Thyroid gland (tissue), 4 donors: ENCODE measurements around the gene TCIRG1. TPM values are rescaled to one million over a fixed set of nuclear protein-coding genes. Genes with fewer than 3 reads are reported as not detected.

ENCODE experiments used
- DNase-seq, 2 donors: peaks; one replicate each; pipeline ENCODE4 v3.0.0-alpha.2; 2019
- H3K27ac ChIP-seq, 3 donors: fragments of 200-600 bp; sonication (generic); 1 replicate in 2 of 3; 2 replicates in 1 of 3; pipeline ENCODE4 v1.5.1; 2016 to 2019; ENCODE audit warnings: mild to moderate bottlenecking in 1 of 3, moderate library complexity in 1 of 3
- H3K27me3 ChIP-seq: fragments of 200-600 bp; sonication (generic); one replicate; pipeline ENCODE4 v1.5.1; 2019
- H3K36me3 ChIP-seq, 2 donors: fragments of 200-600 bp; sonication (generic); one replicate each; pipeline ENCODE4 v1.5.1; 2016 to 2019
- H3K4me1 ChIP-seq, 2 donors: fragments of 200-600 bp; sonication (generic); one replicate each; pipeline ENCODE4 v1.5.1; 2017 to 2019
- H3K4me3 ChIP-seq, 3 donors: fragments of 200-600 bp; sonication (generic); replicated peaks in 1 of 3; 1 replicate in 2 of 3; 2 replicates in 1 of 3; pipeline ENCODE4 v1.5.1; 2016; ENCODE audit warnings: mild to moderate bottlenecking in 1 of 3
- H3K9me3 ChIP-seq: fragments of 200-600 bp; sonication (generic); one replicate; pipeline ENCODE4 v1.5.1; 2017
- CTCF ChIP-seq, 6 experiments: fragments of 200-600 bp in 3 of 6; fragments of 450-650 bp in 3 of 6; sonication (generic) in 3 of 6; IDR thresholded peaks; one replicate each; pipeline ENCODE4 v1.5.1; 2016 to 2019; ENCODE audit warnings: antibody characterized with exemption in 6 of 6, mild to moderate bottlenecking in 2 of 6, inconsistent platforms in 1 of 6, moderate library complexity in 1 of 6
- POLR2A ChIP-seq, 2 donors: fragments of 450-650 bp; IDR thresholded peaks; one replicate each; pipeline ENCODE4 v1.6.1; 2017; ENCODE audit warnings: antibody characterized with exemption in 2 of 2, mild to moderate bottlenecking in 2 of 2, moderate library complexity in 1 of 2
- WGBS, 2 donors: methylation state at CpG; one replicate each; pipeline ENCODE4 v1.1.5; 2017; 5-methylcytosine and 5-hydroxymethylcytosine counted together
- intact Hi-C: fragments of 100-400 bp; cut with DNase I; formaldehyde crosslinking; loops from one replicate; pipeline ENCODE4 v1.15.1; 2023
- total RNA-seq, 4 donors: library from RNA; depleted of rRNA; stranded (reverse); fragments of >200 nt; gene quantifications; one replicate each; pipeline ENCODE4 v1.2.3, GENCODE V29; 2016

The TCIRG1 gene
- total RNA-seq, 4 donors from 2014 or later = 74.8 to 141 (median 121) TPM

DNA sequence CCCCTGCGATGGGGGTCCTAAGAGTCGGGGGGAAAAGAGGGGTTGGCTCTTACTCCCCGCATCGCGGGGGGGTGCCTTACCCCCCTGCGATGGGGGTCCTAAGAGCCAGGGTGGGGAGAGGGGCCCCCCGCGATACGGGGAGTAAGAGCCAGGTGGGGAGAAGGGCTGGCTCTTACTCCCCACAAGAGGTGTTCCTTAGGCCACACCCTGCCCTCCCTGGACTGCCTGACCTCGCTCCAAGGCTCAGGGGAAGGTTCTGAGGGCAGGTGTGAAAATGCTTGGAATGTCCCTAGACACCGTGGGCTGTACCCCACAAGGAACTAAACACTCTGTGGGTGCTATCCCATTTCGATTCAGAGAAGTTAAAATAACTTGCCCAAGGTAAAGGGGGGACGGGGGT is 42.8 kb upstream of the TCIRG1 start:
- H3K9me3 ChIP-seq = no peaks in the 10 kb centered on the region
- TF ChIP-seq CTCF (IDR thresholded peaks at IDR 0.05) (no peak), POLR2A (IDR thresholded peaks at IDR 0.05) (no peak)
- no peak overlapping the region for H3K27ac ChIP-seq
- no peak for DNase-seq
- H3K36me3 ChIP-seq = no peaks in the 10 kb centered on the region
- no peak overlapping the region for H3K4me3 ChIP-seq
- H3K4me1 ChIP-seq = peaks cover 0 to 8% of the 10 kb centered on the region in 2 donors
- intact Hi-C loops = no loop called here
- H3K27me3 ChIP-seq = no peaks in the 10 kb centered on the region
- WGBS, 2 donors = 94 to 96% methylated on average over 9 to 11 of the region's 13 CpGs

DNA sequence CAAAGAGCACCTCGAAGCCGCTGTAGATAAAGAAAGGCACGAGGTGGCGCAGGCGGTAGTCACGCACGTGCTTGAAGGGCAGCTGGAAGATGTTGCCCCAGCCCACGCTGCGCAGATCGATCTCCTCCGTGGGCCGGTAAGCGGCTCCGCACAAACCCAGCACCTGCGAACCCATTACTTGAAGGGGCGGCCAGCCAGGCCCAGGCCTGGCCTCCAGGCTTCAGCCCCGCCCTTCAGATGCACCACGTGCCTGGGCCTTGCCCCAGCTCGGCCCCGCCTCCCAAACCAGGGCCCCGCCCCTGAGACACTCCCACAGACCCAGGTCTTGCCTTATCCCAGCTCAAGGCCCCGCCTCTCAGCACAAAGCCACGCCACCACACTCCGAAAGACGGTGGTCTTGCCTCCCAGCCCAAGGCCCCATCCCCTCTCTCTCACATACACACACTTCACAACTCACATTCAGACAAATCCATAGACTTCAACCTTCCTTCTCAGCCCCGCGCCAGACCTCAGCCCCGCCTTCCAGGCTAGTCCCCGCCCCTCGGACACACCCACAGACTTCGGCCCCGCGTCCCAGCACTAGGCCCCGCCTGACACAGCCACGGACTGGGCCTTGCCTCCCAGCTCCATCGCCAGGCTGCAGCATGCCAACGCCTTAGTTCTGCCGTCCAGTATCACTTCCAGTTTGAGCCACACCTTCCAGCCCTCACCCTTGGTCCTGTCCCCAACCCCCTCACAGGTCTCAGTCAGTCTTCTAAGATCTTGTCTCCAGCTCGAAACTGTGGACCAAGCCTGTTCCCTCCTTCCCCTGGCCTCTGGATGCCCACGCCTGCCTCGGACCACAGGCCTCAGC is 42.0 kb upstream of the TCIRG1 start:
- no peak for TF ChIP-seq POLR2A (IDR thresholded peaks at IDR 0.05)
- no peak for TF ChIP-seq CTCF (IDR thresholded peaks at IDR 0.05)
- Histone ChIP-seq H3K4me1 (no peaks in the 10 kb centered on the region), H3K27ac (no peak overlapping the region), H3K4me3 (no peak overlapping the region), H3K9me3 (no peaks in the 10 kb centered on the region), H3K36me3 (no peaks in the 10 kb centered on the region), H3K27me3 (no peaks in the 10 kb centered on the region)
- WGBS, 2 donors = 73 to 74% methylated on average over 35 to 39 of the region's 41 CpGs
- peak; percentile 29 to 44 for DNase-seq
- intact Hi-C loops = no loop called here

DNA sequence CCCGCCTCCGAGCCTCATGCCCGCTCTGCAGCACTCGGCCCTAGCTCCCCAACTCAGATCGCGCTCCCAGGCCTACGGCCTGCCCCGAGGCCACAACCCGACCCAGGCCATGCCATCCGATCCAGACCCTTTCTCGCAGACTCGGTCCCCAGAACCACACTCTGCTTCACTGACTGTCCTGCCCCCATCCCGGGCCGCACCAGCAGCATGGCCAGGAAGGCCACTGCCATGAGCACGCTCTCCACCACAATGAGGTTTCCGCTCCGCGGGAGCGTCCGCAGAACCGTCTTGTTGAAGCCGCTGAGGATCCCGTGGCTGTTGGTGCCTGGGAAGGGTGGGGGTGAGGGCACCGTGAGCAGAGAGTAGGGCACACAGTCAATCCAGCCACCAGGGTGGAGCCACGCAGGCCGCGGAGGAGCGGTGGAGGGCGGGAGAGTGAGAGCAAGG is 41.3 kb upstream of the TCIRG1 start:
- Histone ChIP-seq H3K4me3 (no peak overlapping the region), H3K27me3 (no peaks in the 10 kb centered on the region), H3K36me3 (no peaks in the 10 kb centered on the region), H3K27ac (no peak overlapping the region), H3K4me1 (no peaks in the 10 kb centered on the region), H3K9me3 (no peaks in the 10 kb centered on the region)
- WGBS, 2 donors = 88 to 94% methylated on average over 23 to 26 of the region's 29 CpGs
- DNase-seq = no peak
- no peak for TF ChIP-seq POLR2A (IDR thresholded peaks at IDR 0.05)
- TF ChIP-seq CTCF (IDR thresholded peaks at IDR 0.05) = no peak
- intact Hi-C loops = no loop called here

GRCh38 chr11:67998150-67999045 is 40.4 kb upstream of the TCIRG1 start:
- Histone ChIP-seq H3K4me1 (no peaks in the 10 kb centered on the region), H3K36me3 (no peaks in the 10 kb centered on the region), H3K27ac (no peak overlapping the region), H3K9me3 (no peaks in the 10 kb centered on the region), H3K4me3 (no peak overlapping the region), H3K27me3 (no peaks in the 10 kb centered on the region)
- no peak for TF ChIP-seq POLR2A (IDR thresholded peaks at IDR 0.05)
- no peak for DNase-seq
- intact Hi-C loops = no loop called here
- WGBS, 2 donors = 92 to 96% methylated on average over 9 of the region's 9 CpGs

- Histone ChIP-seq H3K27ac (no peak overlapping the region), H3K9me3 (no peaks in the 10 kb centered on the region), H3K36me3 (no peaks in the 10 kb centered on the region), H3K27me3 (no peaks in the 10 kb centered on the region), H3K4me3 (no peak overlapping the region), H3K4me1 (peaks cover 1 to 2% of the 10 kb centered on the region in 2 donors)
- no peak for DNase-seq
- TF ChIP-seq POLR2A (IDR thresholded peaks at IDR 0.05) = no peak
- TF ChIP-seq CTCF (IDR thresholded peaks at IDR 0.05) = no peak
- intact Hi-C loops = no loop called here
- WGBS, 2 donors = 94 to 97% methylated on average over 11 to 12 of the region's 13 CpGs
These were observed 39.6 kb upstream of the TCIRG1 start for GRCh38 chr11:67999201-67999629.
